ENCODE results near the gene ZNF397. TPM values are rescaled to one million over a fixed set of nuclear protein-coding genes. Genes with fewer than 3 reads are reported as not detected.

Gene ZNF397
- total RNA-seq, 1 experiment from 2014 or later = 23.8 TPM

DNA sequence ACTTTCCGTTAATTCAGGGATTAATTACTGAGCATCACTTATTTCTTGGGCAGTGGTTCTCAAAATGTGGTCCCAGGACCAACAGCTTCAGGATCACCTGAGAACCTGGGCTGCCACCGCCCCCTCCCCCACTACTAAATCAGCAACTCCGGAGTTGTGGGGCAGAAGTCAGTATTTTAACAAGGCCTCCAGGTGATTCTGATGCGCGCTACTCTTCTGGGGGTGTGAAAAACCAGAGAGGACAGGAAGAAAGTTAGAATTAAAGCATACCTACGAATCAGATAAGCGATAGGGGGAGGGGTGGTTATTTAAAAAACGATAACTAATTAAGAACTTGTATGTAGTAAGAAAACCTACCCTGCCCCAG is 48.9 kb downstream of the ZNF397 start:
- Histone ChIP-seq H3K4me2 (ENCODE audit: low read length) (peak overlapping the region; percentile 95), H3K27me3 (ENCODE audit: insufficient read depth, low read length) (no peaks in the 10 kb centered on the region), H3K4me3 (replicated peaks in 1 of 2; ENCODE audit: low read depth in 1 of 2, low read length in 2 of 2) (peak overlapping the region; percentile 71 to 87), H3K9me3 (ENCODE audit: control insufficient read depth in 1 of 2, insufficient read depth in 1 of 2, low read depth in 1 of 2, low read length in 2 of 2) (peaks cover 0 to 9% of the 10 kb centered on the region in 2 experiments; a peak in 2 of 4 replicates), H3K36me3 (ENCODE audit: control insufficient read depth in 1 of 2, insufficient read depth in 2 of 2, low read length in 2 of 2) (peaks cover 0 to 12% of the 10 kb centered on the region in 2 experiments; a peak in 1 of 4 replicates), H3K4me1 (ENCODE audit: control insufficient read depth in 1 of 2, insufficient read depth in 2 of 2, low read length in 2 of 2) (peaks cover 0 to 16% of the 10 kb centered on the region in 2 experiments; a peak in 2 of 4 replicates), H3K27ac (ENCODE audit: low read depth, low read length) (peak overlapping the region; percentile 57), H3K9ac (ENCODE audit: low read length) (peak overlapping the region; percentile 81), H3K79me2 (ENCODE audit: insufficient read depth, low read length) (peaks cover 45% of the 10 kb centered on the region), H2AFZ (ENCODE audit: low read depth, low read length, poor library complexity, severe bottlenecking) (peak overlapping the region; percentile 72), H4K20me1 (ENCODE audit: insufficient read depth) (no peaks in the 10 kb centered on the region), H3K9me2 (ENCODE audit: insufficient read depth) (no peaks in the 10 kb centered on the region)
- TF ChIP-seq SP1 (IDR thresholded peaks at IDR 0.05; ENCODE audit: low read depth) = no peak
- TF ChIP-seq YY1 (IDR thresholded peaks at IDR 0.05; ENCODE audit: extremely low read depth, insufficient replicate concordance, low read depth, low read length) = no peak
- TF ChIP-seq POLR2AphosphoS5 (IDR thresholded peaks at IDR 0.05; ENCODE audit: low read depth, low read length) = no peak
- TF ChIP-seq TCF7L2 (IDR thresholded peaks at IDR 0.05; ENCODE audit: borderline replicate concordance, extremely low read depth, insufficient read depth, insufficient read length) = no peak
- TF ChIP-seq, protein P1, sequence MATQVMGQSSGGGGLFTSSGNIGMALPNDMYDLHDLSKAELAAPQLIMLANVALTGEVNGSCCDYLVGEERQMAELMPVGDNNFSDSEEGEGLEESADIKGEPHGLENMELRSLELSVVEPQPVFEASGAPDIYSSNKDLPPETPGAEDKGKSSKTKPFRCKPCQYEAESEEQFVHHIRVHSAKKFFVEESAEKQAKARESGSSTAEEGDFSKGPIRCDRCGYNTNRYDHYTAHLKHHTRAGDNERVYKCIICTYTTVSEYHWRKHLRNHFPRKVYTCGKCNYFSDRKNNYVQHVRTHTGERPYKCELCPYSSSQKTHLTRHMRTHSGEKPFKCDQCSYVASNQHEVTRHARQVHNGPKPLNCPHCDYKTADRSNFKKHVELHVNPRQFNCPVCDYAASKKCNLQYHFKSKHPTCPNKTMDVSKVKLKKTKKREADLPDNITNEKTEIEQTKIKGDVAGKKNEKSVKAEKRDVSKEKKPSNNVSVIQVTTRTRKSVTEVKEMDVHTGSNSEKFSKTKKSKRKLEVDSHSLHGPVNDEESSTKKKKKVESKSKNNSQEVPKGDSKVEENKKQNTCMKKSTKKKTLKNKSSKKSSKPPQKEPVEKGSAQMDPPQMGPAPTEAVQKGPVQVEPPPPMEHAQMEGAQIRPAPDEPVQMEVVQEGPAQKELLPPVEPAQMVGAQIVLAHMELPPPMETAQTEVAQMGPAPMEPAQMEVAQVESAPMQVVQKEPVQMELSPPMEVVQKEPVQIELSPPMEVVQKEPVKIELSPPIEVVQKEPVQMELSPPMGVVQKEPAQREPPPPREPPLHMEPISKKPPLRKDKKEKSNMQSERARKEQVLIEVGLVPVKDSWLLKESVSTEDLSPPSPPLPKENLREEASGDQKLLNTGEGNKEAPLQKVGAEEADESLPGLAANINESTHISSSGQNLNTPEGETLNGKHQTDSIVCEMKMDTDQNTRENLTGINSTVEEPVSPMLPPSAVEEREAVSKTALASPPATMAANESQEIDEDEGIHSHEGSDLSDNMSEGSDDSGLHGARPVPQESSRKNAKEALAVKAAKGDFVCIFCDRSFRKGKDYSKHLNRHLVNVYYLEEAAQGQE (IDR thresholded peaks at IDR 0.05; ENCODE audit: low read depth) = no peak
- TF ChIP-seq ZNF274 (IDR thresholded peaks at IDR 0.05; ENCODE audit: low read depth, low read length) = no peak
- TF ChIP-seq, protein P2, sequence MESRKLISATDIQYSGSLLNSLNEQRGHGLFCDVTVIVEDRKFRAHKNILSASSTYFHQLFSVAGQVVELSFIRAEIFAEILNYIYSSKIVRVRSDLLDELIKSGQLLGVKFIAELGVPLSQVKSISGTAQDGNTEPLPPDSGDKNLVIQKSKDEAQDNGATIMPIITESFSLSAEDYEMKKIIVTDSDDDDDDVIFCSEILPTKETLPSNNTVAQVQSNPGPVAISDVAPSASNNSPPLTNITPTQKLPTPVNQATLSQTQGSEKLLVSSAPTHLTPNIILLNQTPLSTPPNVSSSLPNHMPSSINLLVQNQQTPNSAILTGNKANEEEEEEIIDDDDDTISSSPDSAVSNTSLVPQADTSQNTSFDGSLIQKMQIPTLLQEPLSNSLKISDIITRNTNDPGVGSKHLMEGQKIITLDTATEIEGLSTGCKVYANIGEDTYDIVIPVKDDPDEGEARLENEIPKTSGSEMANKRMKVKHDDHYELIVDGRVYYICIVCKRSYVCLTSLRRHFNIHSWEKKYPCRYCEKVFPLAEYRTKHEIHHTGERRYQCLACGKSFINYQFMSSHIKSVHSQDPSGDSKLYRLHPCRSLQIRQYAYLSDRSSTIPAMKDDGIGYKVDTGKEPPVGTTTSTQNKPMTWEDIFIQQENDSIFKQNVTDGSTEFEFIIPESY (IDR thresholded peaks at IDR 0.05; ENCODE audit: extremely low read depth, insufficient replicate concordance, low read length) = no peak
- intact Hi-C loops (cut with micrococcal nuclease) = loop anchor here (5.0 kb wide), 1 partner anchor 53 kb away; the partner anchor contains the start of gene ZNF24
- ChIA-PET POLR2A (interaction anchor here (1.0 to 1.5 kb wide), 6 partner anchors 8 to 50 kb away, joined by 3 to 4 read pairs (median 3); partner anchors contain the start of gene ZNF397), RAD21 (ENCODE audit: low non-redundant PET in 1 of 2, low total read pairs in 2 of 2, uncharacterized antibody in 2 of 2, unreplicated experiment in 2 of 2) (no interaction called here), CTCF (interaction anchor here (1.4 kb wide), 1 partner anchor 65 kb away, joined by 3 read pairs; no protein-coding TSS in a partner anchor)
- TSS peak; percentile 75 for BruUV-seq (replicated peaks)
- DNase-seq (ENCODE audit: low read depth, low spot score) (no peak), ATAC-seq (peak; percentile 50)
